HG02840 (cell line): ENCODE results near the gene SPAG7.

ENCODE experiments used
- ATAC-seq: cut with Tn5 transposase; IDR thresholded peaks from one replicate; pipeline ENCODE4 v1.9.1; 2021; ENCODE audit warnings: mild to moderate bottlenecking, moderate library complexity, moderate number of reproducible peaks; ENCODE audit not compliant: unreplicated experiment, low FRiP score

Gene SPAG7

DNA sequence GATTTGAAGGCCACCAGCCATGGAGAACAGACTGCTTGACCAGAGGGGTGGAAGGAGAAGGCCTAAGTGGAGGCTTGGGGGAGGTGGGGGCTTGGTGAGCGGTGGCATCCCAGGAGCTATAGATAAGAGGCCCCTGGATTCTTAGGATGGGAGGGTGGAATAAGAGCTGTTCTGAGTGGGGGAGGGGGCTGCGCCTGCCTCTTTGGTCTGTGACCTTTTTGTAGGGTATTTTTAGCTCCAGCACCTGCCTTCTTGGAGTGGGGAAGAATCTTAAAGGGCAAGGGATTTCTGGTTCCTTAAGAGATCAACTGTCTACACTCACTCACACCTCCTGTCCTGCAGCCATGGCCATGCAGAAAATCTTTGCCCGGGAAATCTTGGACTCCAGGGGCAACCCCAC, 16.1 kb downstream of the SPAG7 start:
- no peak for ATAC-seq

DNA sequence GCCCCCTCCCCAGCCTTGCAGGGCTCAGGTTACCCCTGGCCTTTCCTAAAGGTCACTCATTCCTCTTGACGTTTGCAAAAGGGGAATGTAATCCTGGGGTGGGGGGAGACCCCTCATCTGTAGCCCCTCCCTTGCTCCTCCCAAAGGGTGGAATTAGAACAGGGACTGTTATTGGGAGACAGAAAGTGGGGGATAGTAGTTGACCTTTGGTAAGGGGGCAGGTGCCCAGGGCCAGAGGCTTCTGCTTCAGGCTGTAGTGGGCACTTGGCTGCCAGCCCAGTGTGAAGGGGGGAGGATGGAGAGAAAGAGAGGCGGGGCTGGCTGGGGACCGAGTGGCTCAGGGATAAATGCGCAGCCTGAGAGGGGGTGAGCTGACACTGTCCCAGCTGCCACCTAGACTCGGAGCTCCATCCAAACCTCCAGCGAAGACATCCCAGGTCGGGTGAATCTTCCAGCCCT, 16.8 kb downstream of the SPAG7 start, which contains the start of gene ENO3:
Gene ENO3, plus strand, starts transcription at position 374 of the 459 bp plus-strand sequence. CDS start 711 bp downstream, outside the sequence.
- ATAC-seq, result no peak

DNA sequence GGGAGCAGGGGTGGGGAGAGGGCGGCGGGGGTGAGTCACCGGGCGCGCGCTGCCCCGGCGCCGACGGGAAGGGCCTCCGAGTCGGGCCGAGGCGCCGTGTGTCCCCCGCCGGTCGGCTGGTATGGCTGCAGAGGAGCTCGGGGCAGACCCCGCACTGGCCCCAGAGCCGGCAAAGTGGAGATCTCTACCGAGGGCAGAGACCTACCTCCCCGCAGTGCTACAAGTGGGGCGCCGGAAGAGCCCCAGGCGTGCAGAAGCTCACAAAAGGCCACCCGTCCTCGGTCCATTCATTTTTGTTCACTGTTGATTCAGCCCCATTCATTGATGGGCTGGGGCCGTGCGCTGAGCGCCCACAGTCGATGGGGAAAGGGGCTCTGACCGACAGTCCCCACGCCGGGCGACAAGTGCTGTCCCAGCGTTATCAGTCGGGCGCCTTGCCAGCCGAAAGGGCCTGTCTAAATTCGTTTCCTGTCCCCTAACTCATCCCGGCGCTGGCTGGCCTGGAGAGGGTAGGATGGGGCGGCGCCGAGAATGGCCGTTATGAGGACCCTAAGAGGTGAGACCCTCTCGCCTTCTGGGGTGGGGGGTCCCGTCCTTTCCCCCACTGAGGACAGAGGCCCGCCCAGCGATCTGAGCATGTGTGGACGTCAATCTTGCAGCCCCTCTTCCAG, 17.4 kb downstream of the SPAG7 start:
- no peak for ATAC-seq

DNA sequence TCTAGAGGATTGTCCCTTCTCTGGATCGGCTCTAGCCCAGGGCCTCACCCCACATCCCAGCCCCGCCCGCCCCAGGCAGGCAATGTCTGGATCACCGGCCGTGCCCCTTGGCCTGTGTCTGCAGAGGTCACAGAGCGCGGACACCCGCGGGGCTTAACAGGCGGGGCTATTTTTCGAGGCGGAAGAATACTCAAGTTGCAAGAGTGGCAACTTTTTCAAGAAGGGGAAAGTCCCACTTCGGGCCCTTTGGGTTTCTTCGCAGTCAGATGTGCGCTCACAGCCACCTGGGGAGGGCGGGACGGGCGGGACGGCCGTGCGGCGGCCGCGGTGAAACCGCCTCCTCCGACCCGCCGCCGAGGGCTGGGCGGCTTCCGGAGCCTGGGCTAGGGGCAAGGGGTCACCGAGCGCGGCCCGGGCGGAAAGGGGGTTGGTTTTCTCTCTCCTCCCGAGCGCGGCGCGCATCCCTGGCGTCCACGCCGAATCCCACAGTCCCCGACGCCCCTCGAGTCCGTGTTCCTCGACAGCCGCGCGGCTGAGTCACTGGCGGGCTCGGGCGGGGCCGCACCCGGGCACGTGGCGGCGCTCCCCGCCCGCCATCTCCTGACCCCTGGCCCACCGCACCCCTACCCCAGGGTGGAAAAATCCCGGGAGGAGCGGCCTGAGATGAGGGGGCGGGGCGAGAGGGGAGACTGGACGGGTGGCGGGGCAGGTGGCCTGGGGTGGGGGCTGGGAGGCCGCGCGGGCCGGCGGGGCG, 18.1 kb downstream of the SPAG7 start:
- peak; percentile 30 for ATAC-seq

DNA sequence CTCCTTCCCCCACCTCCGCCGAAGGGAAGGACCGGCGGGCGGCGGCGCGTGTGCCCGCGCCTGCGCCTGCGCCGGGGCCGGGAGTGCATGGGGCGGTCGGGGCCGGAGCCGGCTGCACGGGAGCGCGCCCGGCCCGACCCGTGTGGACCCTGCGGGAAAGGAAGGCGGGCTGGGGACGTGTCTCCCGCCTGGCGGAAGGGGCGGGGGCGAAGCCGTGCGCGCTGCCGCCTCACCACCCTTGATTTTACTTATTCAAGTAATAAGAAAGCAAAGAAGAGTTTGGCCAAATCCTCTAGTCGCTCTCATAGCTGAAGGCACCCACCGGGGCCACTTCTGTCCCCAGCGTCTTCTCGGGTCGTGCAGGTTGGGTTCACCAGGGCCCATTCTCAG, 18.7 kb downstream of the SPAG7 start:
- ATAC-seq, result peak; percentile 38

DNA sequence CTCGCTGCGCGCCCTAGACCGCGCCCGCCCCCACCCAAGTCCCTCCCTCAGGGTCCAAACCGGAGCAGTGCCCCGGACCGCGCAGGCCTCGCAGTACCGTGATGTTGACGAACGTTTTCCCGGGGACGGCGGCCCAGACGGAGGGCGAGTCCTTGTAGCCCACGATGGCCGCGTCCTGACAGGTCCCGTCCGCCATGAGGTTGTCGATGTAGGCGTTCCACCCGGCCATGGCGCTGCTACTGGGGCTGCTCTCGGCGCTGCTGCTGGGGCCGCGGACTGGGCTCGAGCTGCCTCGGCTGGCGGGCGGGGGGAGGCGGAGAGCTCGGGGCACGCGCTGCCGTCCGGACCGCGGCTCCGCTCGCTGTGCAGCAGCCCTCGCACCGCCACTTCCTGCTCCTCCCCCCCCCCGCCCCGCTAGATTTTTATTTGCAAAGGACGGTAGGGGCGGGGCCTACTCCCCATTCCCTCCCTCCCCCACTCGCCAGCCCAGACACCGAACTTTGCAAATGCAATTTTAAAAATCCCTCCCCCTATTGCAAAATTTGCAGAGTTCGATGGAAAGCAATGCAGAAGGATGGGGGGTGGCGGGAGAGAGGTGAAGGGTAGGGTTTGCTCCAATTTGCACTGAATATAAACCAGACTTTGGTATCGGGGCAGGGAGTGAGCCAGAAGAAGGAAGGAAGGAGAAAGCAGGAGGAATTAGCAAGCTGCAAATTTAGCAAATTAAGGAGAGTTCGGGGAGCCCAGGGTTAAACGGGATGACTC, 19.3 kb downstream of the SPAG7 start, which contains the start of gene PFN1:
Gene PFN1, minus strand, starts transcription at position 365 of the 765 bp plus-strand sequence. Its CDS starts 136 bp downstream, at position 229.
- ATAC-seq, result peak; percentile 28

DNA sequence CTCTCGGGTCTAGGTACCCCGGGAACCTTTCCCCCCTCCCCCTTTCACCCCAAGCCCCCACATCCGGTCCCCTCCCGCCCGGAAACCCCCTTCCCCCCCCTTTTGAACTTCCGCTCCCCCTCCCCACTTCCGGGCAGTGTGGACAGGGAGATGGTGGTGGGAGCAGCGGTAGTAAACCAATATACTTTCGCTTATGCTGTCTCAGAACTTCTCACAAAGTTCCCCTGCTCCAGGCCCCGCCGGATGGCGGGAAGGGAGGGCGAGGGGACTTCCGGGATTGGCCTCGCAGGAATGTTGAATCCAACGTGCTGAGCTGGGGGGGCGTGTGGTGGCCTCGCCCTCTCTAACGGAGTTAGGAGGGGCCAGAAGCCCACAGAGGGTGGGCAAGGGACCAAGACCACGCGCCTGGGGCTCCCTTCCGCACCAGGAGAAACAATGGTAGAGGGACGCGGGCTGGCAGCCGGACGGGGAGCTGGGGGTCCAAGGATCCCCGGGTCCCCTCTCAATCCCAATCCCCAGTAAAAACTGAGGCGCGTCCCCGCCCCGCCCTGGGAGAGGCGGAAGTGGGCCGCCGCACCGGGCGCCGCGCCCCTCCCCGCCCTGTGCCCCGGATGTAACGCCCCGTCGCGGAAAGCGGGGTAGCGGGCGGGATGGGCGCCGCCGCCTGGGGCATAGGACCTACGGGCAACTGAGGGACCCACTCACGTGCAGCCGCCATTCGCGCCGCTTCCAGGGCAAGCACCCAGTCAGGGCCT, 20.0 kb downstream of the SPAG7 start:
- ATAC-seq, result peak; percentile 17

DNA sequence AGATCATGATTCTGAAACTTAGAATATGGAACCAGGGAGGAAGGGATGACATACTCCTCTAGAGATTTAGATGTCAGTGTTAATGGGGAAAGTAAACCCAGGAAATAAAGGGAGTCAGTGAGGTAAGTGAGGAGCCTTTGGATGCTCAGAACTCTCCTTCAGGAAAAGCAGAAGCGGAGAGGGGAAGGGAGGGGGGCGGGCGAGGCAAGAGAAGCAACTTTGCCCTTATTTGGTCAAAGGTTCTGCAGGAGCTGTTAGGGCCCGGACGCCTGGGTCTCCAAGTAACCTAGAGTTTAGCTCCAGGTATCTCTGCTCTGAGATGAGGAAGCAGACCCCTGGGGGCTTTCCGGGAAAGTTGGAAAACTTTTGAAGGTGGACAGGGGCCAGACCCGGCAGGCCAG, 20.6 kb downstream of the SPAG7 start:
- no peak for ATAC-seq

DNA sequence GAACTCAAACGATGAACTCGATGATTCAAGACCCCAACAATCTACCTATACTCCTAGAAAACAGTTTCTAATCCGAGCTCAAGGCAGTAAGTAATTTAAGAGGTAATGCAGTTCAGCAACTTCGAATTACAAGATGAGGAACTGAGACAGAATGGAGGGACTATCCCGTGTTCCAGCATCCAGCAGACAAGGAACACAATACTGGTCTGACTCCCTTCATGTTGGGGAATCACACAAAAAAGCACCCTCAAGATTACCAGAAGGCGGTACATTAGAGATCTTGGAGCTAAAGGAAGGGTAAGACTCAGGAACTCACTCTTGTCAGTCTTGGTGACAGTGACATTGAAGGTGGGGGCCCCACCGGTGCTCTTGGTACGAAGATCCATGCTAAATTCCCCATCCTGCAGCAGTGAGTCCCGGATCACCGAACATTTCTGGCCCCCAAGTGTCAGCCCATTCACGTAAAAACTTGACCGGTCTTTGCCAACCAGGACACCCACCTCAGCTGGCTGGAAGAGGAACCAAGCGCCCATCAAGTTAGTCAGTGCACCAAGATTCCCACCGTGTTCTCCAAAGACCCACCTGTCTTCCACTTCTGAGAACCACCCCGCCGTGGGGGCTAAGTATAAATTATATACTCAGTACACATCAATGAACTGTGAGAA, 21.2 kb downstream of the SPAG7 start:
- no peak for ATAC-seq

DNA sequence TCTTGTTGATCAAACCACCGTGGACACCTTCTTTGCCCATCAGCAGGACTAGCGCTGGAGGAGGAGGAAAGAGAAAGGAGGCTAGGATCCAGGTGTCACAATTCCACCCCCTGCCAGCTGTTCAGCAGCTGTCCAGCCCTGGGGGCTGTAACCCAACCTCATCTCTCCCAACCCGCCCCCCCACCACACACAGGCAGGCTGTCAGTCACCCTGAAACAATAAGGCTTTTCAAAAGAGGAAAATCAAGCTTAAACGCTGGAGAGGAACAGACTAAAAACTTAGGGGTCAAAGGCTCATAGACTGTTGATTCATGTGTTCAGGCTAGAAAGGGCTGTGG, 21.7 kb downstream of the SPAG7 start:
- ATAC-seq, result no peak

DNA sequence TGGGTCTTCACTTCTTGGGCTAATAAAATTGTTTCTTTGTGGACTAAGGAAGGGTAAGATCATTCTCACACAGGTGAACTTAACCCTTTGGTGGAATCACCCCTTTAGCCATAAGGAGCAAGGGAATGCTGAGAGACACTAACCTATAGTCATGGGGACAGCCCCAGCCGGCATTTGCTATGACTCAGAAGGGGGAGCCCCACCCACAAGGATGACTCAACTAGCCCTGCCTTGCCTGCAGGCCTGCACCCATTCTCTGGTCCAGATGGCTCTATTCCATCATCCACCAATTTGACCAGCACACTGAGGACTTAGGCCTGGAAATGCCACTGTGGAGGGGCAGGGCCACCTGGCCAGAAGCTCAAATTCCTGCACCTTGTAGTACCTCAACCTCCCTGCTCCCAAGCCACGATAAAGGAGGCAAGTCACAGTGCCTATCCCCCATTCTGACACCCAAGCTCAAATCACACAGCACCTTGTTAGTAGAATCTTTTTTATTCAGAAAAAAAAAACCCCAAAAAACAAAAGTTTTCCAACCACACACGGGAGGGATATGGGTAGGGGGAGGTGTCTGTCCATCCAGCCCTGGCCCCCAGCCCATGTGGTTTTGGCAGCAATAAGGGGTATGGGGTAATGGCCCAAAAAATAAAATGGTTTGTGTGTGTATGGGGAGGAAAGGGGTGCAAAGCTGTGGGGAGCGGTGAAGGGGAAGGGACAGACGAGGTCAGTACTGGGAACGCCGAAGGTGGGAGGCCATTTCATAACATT, 22.3 kb downstream of the SPAG7 start:
- ATAC-seq, result no peak

DNA sequence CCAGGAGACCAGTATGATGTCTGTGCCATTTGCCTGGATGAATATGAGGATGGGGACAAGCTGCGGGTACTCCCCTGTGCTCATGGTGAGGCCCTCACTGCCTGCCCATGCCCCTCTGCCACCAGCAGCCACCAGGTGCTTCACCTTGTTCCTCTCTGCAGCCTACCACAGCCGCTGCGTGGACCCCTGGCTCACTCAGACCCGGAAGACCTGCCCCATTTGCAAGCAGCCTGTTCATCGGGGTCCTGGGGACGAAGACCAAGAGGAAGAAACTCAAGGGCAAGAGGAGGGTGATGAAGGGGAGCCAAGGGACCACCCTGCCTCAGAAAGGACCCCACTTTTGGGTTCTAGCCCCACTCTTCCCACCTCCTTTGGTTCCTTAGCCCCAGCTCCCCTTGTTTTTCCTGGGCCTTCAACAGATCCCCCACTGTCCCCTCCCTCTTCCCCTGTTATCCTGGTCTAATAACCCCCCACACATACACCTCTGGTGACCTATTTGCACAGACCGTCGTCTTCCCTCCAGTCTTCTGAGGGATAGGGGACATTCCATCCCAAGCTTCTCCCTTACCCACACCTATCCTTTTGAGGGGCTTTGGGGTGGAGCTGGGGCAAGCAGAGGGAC, 23.0 kb downstream of the SPAG7 start:
- ATAC-seq, result no peak

DNA sequence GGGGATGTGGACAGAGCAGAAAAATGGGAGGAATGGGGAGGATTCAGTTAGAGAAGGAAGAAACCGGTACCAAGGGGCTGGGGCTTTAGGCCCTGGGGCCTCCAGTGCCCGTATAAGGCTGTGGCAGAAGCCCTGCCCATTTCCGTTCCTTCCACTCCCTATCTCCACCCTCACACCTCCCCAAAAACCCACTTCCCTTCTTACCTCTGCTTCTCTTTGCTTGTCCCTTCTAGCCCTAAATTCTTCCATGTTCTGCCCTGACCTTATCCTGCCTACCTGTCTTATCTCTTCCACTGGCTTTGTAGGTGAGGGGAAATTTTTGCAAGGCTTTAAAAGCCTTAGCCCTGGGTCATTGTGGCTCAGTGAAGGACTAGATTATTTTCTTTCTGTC, 23.5 kb downstream of the SPAG7 start:
- ATAC-seq, result no peak

DNA sequence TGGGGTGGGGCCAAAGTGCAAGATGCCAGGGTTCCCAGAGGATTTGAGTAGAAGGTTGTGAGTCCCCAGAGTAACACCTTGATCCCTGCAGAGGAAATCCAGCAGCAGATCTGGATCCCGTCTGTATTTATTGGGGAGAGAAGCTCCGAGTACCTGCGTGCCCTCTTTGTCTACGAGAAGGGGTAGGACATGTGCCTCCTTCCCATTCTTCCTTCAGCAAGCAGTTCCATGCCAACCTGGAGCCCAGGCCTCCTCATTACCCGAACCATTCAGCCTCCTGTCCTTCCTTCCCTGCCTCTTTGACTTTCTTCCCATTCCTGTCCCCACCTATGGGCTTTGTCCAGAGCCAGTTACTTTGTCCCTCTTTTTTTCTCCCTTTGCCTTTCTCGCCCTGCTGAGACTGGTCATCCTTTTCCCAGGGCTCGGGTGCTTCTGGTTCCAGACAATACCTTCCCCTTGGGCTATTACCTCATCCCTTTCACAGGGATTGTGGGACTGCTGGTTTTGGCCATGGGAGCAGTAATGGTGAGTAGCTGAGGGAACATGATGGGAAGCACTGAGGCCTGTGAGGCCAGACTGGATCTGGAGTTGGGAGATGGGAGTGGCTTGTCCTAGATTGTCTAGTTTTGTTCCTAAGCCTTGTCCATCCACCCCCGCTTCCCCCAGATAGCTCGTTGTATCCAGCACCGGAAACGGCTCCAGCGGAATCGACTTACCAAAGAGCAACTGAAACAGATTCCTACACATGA, 24.7 kb downstream of the SPAG7 start:
- no peak for ATAC-seq

DNA sequence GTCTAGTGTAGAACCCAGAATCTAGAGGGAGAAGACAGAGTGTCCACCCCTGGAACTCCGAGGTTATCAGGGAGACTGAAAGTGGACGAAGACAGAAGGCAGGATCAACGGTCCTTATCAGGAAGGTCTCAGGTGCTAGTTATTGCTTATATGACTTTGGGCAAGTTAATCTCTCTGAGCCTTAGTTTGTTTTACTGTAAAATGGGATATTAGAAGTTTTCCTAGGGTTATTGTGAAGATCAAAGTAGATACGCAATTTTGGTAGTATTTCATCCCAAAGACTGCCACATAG, 26.4 kb downstream of the SPAG7 start:
- no peak for ATAC-seq

DNA sequence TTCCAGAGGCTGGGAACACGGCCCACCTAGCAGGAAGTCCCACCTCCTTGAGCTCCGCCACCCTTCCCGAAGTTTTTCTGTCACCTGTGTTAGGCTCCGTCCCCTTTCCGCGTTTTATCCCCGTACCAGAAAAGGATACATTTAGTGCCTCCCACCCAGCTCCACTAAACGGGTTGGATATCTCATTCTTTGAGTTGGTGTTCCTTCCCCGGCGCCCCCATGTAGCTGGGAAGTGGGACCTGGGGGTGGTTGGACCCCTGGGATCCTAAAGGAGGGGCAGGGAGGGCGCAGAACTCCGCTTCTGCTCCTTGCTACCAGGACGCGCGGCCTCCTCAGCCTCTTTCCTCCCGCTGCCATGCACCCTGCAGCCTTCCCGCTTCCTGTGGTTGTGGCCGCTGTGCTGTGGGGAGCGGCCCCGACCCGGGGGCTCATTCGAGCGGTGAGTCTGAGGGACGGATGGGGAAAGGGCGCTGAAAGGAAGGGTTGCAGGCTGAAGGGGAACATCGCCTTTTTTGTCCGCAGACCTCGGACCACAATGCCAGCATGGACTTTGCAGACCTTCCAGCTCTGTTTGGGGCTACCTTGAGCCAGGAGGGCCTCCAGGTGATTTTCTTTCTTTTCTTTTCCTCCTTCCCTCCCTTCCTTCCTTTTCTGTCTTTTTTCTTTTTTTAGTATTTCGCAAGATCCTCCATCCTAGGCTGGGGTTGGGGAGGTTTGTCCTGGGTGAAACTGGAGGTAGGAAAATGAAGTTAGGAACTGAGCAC, 26.9 kb downstream of the SPAG7 start:
- ATAC-seq, result peak; percentile 12

DNA sequence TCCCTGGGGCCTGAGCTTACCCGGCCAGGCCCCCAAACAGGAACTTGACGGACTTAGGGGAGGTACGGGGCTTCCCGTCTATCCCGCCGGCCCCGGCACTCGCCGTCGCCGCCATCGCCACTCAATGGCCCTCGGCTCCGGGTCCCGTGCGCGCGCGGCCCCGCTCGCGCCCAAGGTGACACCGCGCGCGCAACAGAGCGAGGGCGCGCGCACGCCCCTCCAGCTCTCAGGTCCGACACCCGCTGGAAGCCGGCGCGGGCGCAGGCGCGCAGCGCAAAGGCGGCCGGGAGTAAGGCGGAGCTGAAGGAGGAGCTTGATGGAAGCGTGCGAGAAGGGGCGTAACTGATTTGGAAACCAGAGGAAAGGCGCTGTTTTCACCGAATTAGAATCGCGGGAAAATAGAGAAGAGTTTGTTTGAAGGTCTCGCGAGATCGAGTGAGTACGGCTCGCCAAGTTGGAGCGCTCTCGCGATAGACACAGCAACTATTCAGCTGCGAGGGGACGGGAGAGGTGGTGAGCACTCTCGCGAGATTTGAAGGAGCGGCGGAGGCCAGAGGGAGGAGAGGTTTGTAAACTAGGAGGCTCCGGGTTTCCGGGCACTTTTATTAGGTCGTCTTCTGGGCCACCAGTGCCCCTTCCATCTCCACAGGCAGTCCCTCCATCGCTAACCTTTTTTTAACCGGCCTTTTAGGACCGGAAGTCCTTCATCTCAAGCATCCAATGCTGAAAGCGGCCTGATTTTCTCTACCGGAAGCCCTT, 27.6 kb downstream of the SPAG7 start, which contains the start of the genes RNF167 and SLC25A11:
Gene RNF167, plus strand, starts transcription at position 473 of the 759 bp plus-strand sequence. CDS start 642 bp downstream, outside the sequence.
Gene SLC25A11, minus strand, starts transcription at position 251 of the 759 bp plus-strand sequence. Its CDS starts 136 bp downstream, at position 115.
- ATAC-seq, result peak; percentile 74
